Liver (tissue), 9 donors: ENCODE data around the gene SERPINB2. TPM values are rescaled to one million over a fixed set of nuclear protein-coding genes. Genes with fewer than 3 reads are reported as not detected.
A peak's percentile ranks its signal among the peaks of the same experiment; 100 is the strongest.
"Not testable (repeated sequence)": the region's sequence is repeated elsewhere in the genome, so short reads cannot be mapped to it uniquely, and the experiment has no call there.

ENCODE experiments used
- DNase-seq: peaks from one replicate; pipeline ENCODE4 v3.0.0-alpha.2; 2017; ENCODE audit warnings: low spot score
- H3K27ac ChIP-seq, 2 donors: one replicate each; pipeline ENCODE4 v1.7.0; 2013; ENCODE audit warnings: inconsistent platforms in 2 of 2, low read length in 2 of 2, control low read depth in 1 of 2, low read depth in 1 of 2, mild to moderate bottlenecking in 1 of 2
- H3K27me3 ChIP-seq, 4 donors: one replicate each; pipeline versions ENCODE4 v1.6.1 to v1.7.0; 2013; ENCODE audit warnings: low read length in 3 of 4, inconsistent platforms in 1 of 4, mild to moderate bottlenecking in 1 of 4, moderate library complexity in 1 of 4; ENCODE audit not compliant: control insufficient read depth in 4 of 4, insufficient read depth in 4 of 4
- H3K36me3 ChIP-seq, 4 donors: one replicate each; pipeline versions ENCODE4 v1.6.1 to v1.7.0; 2013; ENCODE audit warnings: low read length in 3 of 4, mild to moderate bottlenecking in 3 of 4, low read depth in 1 of 4, moderate library complexity in 1 of 4; ENCODE audit not compliant: control insufficient read depth in 4 of 4, insufficient read depth in 3 of 4
- H3K4me1 ChIP-seq, 4 donors: one replicate each; pipeline versions ENCODE4 v1.6.1 to v1.7.0; 2013; ENCODE audit warnings: low read length in 3 of 4, mild to moderate bottlenecking in 3 of 4, moderate library complexity in 1 of 4; ENCODE audit not compliant: control insufficient read depth in 4 of 4, insufficient read depth in 4 of 4
- H3K4me3 ChIP-seq, 3 donors: one replicate each; pipeline versions ENCODE4 v1.6.1 to v1.7.0; 2013; ENCODE audit warnings: low read length in 3 of 3, control low read depth in 1 of 3, low read depth in 1 of 3, mild to moderate bottlenecking in 1 of 3
- H3K9ac ChIP-seq, 2 donors: one replicate each; pipeline ENCODE4 v1.7.0; 2013; ENCODE audit warnings: low read length in 2 of 2, mild to moderate bottlenecking in 2 of 2, moderate library complexity in 2 of 2, control low read depth in 1 of 2, low read depth in 1 of 2
- H3K9me3 ChIP-seq, 4 donors: one replicate each; pipeline versions ENCODE4 v1.6.1 to v1.7.0; 2013; ENCODE audit warnings: low read length in 3 of 4; ENCODE audit not compliant: control insufficient read depth in 4 of 4
- EGR1 ChIP-seq, 2 donors: IDR thresholded peaks; 2 replicates each; pipeline ENCODE4 v1.6.1; 2016 to 2018; ENCODE audit warnings: antibody characterized with exemption in 2 of 2, low read depth in 2 of 2
- FOXA1 ChIP-seq: IDR thresholded peaks from 2 replicates; pipeline ENCODE4 v1.6.1; 2016; ENCODE audit warnings: antibody characterized with exemption
- FOXA2 ChIP-seq: IDR thresholded peaks from 2 replicates; pipeline ENCODE4 v1.6.1; 2016; ENCODE audit warnings: antibody characterized with exemption
- GABPA ChIP-seq, 2 donors: IDR thresholded peaks in 1 of 2; conservative IDR thresholded peaks in 1 of 2; 2 replicates each; pipeline ENCODE4 v1.6.1; 2016; ENCODE audit warnings: antibody characterized with exemption in 2 of 2, mild to moderate bottlenecking in 1 of 2, moderate library complexity in 1 of 2
- HNF4A ChIP-seq, 2 donors: conservative IDR thresholded peaks; 2 replicates each; pipeline ENCODE4 v1.6.1; 2016; ENCODE audit warnings: antibody characterized with exemption in 2 of 2, mild to moderate bottlenecking in 2 of 2
- HNF4G ChIP-seq: IDR thresholded peaks from 2 replicates; pipeline ENCODE4 v1.6.1; 2016; ENCODE audit warnings: antibody characterized with exemption
- JUND ChIP-seq, 2 donors: IDR thresholded peaks; 2 replicates each; pipeline ENCODE4 v1.6.1; 2016; ENCODE audit warnings: antibody characterized with exemption in 2 of 2
- MAX ChIP-seq: IDR thresholded peaks from 2 replicates; pipeline ENCODE4 v1.6.1; 2016; ENCODE audit warnings: antibody characterized with exemption
- NR2F2 ChIP-seq: IDR thresholded peaks from 2 replicates; pipeline ENCODE4 v1.6.1; 2016; ENCODE audit warnings: antibody characterized with exemption
- RAD21 ChIP-seq, 2 donors: IDR thresholded peaks; 2 replicates each; pipeline ENCODE4 v1.6.1; 2016; ENCODE audit warnings: antibody characterized with exemption in 2 of 2, mild to moderate bottlenecking in 2 of 2
- REST ChIP-seq: IDR thresholded peaks from 2 replicates; pipeline ENCODE4 v1.6.1; 2016; ENCODE audit warnings: antibody characterized with exemption, mild to moderate bottlenecking
- RXRA ChIP-seq, 2 donors: IDR thresholded peaks; 2 replicates each; pipeline ENCODE4 v1.6.1; 2017 to 2018; ENCODE audit warnings: antibody characterized with exemption in 2 of 2, mild to moderate bottlenecking in 1 of 2
- SP1 ChIP-seq: IDR thresholded peaks from 2 replicates; pipeline ENCODE4 v1.6.1; 2018; ENCODE audit warnings: antibody characterized with exemption, mild to moderate bottlenecking
- TAF1 ChIP-seq: conservative IDR thresholded peaks from 2 replicates; pipeline ENCODE4 v1.6.1; 2016; ENCODE audit warnings: antibody characterized with exemption, mild to moderate bottlenecking
- YY1 ChIP-seq: IDR thresholded peaks from 2 replicates; pipeline ENCODE4 v1.6.1; 2016; ENCODE audit warnings: antibody characterized with exemption, mild to moderate bottlenecking
- ZBTB33 ChIP-seq: IDR thresholded peaks from 2 replicates; pipeline ENCODE4 v1.6.1; 2016; ENCODE audit warnings: antibody characterized with exemption
- WGBS: extraction: QIAGEN DNeasy Blood & Tissue Kit; methylation state at CpG from one replicate; pipeline ENCODE4 v1.1.7; 2013; 5-methylcytosine and 5-hydroxymethylcytosine counted together
- polyA plus RNA-seq, 2 donors: library from polyadenylated mRNA; stranded (reverse) in 1 of 2; unstranded in 1 of 2; fragments of 200-250 nt in 1 of 2; fragments of >200 nt in 1 of 2; fragmentation: Nextera tagmentation in 1 of 2; extraction: Ambion mirVana in 1 of 2; gene quantifications; one replicate each; pipeline versions ENCODE4 v1.2.1 to v1.2.3, GENCODE V29; 2013 to 2015
- total RNA-seq, 2 donors: library from RNA; depleted of rRNA; stranded (reverse); fragments of >200 nt; gene quantifications; one replicate each; pipeline ENCODE4 v1.2.3, GENCODE V29; 2014
- TF ChIP-seq, protein P1 (sequence below): IDR thresholded peaks from 2 replicates; pipeline ENCODE4 v1.6.1; 2016; ENCODE audit warnings: antibody characterized with exemption
- TF ChIP-seq, protein P2 (sequence below): fragments of 150-350 bp; IDR thresholded peaks from 2 replicates; pipeline ENCODE4 v1.5.1; 2017; ENCODE audit warnings: improper control_type of control experiment, low read depth, low read length; ENCODE audit not compliant: missing input control
- donor health status: healthy.
- donor health status: healthy.
- donor health status: healthy.
- donor health status: healthy.
- donor health status: healthy.

Gene SERPINB2
- total and polyA plus RNA-seq, 4 donors: 0.02 to 1.7 TPM; not detected in 2

DNA sequence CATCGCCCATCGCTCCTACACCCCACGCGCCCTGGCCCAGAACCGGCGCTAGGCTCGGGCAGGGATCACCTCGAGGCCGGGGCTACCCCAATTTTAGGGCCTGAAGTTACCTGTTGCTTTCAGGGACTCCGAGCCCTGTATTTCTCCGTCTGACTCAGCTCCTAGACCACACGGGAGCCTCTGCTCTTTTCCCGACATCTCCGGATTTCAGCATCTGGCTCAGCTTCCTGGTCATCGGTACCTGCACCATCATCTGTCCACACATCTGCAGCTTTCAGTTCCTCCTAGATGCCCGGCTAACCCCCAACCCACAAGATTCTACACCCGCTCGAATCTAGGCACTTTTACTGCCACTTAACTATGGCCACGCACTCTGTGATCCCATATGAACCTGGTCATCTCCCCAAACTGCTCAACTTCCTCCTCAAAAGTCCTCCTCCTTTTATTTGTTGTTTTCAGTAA, 49.5 kb downstream of the SERPINB2 start:
- DNase-seq: no peak
- Histone ChIP-seq H3K27me3 (peaks cover 0 to 6% (median 0%) of the 10 kb centered on the region in 4 donors), H3K4me3 (peak overlapping the region in 1 of 3 donors; percentile 41), H3K9ac (no peak overlapping the region), H3K36me3 (no peaks in the 10 kb centered on the region), H3K27ac (no peak overlapping the region), H3K4me1 (peaks cover 0 to 10% (median 2%) of the 10 kb centered on the region in 4 donors), H3K9me3 (no peaks in the 10 kb centered on the region)
- TF ChIP-seq GABPA (IDR thresholded peaks at IDR 0.05 in 1 of 2, conservative IDR thresholded peaks at IDR 0.05 in 1 of 2) (no peak), HNF4A (conservative IDR thresholded peaks at IDR 0.05) (no peak), JUND (IDR thresholded peaks at IDR 0.05) (no peak)
- 36% methylated on average over 19 of the region's 19 CpGs for WGBS

GRCh38 chr18:63940008-63940407, 52.5 kb downstream of the SERPINB2 start:
- H3K9ac ChIP-seq: no peak overlapping the region
- WGBS: 94% methylated on average over 8 of the region's 8 CpGs
- H3K9me3 ChIP-seq: no peaks in the 10 kb centered on the region
- no peak overlapping the region for H3K27ac ChIP-seq
- TF ChIP-seq GABPA (IDR thresholded peaks at IDR 0.05 in 1 of 2, conservative IDR thresholded peaks at IDR 0.05 in 1 of 2) (no peak), EGR1 (IDR thresholded peaks at IDR 0.05; ENCODE audit: low read depth in 2 of 2) (no peak), SP1 (no peak), HNF4G (no peak), RAD21 (IDR thresholded peaks at IDR 0.05) (no peak), FOXA1 (no peak), MAX (no peak), FOXA2 (no peak), HNF4A (conservative IDR thresholded peaks at IDR 0.05) (no peak), RXRA (IDR thresholded peaks at IDR 0.05) (no peak), NR2F2 (no peak), TAF1 (no peak), ZBTB33 (no peak), REST (no peak), JUND (IDR thresholded peaks at IDR 0.05) (no peak), YY1 (no peak)
- TF ChIP-seq, protein P1, sequence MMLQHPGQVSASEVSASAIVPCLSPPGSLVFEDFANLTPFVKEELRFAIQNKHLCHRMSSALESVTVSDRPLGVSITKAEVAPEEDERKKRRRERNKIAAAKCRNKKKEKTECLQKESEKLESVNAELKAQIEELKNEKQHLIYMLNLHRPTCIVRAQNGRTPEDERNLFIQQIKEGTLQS: no peak
- TF ChIP-seq, protein P2, sequence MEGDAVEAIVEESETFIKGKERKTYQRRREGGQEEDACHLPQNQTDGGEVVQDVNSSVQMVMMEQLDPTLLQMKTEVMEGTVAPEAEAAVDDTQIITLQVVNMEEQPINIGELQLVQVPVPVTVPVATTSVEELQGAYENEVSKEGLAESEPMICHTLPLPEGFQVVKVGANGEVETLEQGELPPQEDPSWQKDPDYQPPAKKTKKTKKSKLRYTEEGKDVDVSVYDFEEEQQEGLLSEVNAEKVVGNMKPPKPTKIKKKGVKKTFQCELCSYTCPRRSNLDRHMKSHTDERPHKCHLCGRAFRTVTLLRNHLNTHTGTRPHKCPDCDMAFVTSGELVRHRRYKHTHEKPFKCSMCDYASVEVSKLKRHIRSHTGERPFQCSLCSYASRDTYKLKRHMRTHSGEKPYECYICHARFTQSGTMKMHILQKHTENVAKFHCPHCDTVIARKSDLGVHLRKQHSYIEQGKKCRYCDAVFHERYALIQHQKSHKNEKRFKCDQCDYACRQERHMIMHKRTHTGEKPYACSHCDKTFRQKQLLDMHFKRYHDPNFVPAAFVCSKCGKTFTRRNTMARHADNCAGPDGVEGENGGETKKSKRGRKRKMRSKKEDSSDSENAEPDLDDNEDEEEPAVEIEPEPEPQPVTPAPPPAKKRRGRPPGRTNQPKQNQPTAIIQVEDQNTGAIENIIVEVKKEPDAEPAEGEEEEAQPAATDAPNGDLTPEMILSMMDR: no peak
- peaks cover 0 to 6% (median 0%) of the 10 kb centered on the region in 4 donors for H3K27me3 ChIP-seq
- H3K36me3 ChIP-seq: no peaks in the 10 kb centered on the region
- no peak for DNase-seq
- H3K4me1 ChIP-seq: peaks cover 0 to 10% (median 2%) of the 10 kb centered on the region in 4 donors
- no peak overlapping the region for H3K4me3 ChIP-seq

- H3K9ac ChIP-seq, H3K27ac ChIP-seq, H3K9me3 ChIP-seq, H3K4me1 ChIP-seq, H3K4me3 ChIP-seq, H3K27me3 ChIP-seq, DNase-seq, H3K36me3 ChIP-seq: not testable (repeated sequence)
- WGBS: 77% methylated on average over 17 of the region's 17 CpGs
Observed at GRCh38 chr18:63940543-63941050, 53.1 kb downstream of the SERPINB2 start.
